NCI-H2171 treated with DMSO at 0.1 percent for 48 hours (cell line): ENCODE measurements around the gene ERC2.

Experiments used
- DNase-seq: peaks from one replicate; lab custom pipeline; 2025; lab: John Stamatoyannopoulos, UW

ERC2 gene

DNA sequence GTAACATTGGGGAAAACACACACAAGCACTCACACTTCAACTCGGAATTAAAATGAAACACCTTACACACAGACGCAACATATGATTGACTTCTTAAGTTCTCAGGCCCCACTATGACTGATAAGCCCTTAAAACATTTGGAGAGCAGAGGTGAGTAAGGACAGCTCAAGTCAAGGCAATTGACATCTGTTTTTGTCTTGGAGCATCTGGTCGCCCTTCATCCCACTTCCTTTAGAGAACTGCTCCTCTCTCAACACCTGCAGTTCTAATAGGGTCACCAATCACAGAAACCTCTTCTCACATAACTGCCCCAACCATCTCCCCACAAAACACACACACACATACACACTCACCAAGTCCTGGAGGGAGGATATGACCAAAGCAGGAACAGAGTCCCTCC lies 43.4 kb downstream of the ERC2 start:
- peak; percentile 1 for DNase-seq

DNA sequence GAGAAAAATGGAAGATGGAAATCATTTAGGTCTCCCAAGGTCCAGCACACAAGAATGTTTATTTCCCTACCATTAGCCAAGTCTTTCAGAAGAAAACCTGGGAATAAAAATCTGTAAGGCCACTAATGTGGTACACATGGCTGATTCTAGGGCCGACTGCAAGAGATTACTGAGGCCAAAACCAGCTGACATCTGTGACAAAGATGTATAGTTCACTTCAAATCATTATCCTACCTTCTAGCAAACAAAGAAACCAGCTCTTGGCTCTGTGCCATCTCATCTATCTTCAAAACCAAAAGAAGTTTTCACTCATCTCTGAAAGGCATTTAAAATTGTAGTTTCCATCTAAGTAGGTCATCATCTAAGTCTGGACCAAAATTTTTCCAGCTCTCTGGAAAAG lies 43.9 kb downstream of the ERC2 start:
- DNase-seq = peak; percentile 1

DNA sequence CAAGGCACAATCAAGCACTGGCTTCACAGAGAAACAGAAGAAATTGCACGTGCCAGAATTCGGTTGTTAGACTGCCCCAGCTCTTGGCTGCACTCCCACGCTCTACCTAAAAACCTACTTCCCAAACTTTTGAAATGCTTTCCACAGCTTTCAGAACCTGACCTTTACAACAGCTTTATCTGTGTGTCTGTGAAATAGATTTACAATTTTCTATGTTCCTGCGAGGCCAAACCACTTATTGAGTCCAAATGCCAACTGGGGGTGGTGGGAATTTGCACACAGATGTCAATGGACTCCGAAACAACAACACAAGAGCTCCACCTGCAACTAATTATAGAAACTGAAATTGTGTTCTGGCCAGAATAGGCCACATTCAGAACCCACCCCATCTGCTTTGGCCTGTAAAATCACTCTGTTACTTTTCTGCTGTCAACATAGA lies 44.6 kb downstream of the ERC2 start:
- no peak for DNase-seq

DNA sequence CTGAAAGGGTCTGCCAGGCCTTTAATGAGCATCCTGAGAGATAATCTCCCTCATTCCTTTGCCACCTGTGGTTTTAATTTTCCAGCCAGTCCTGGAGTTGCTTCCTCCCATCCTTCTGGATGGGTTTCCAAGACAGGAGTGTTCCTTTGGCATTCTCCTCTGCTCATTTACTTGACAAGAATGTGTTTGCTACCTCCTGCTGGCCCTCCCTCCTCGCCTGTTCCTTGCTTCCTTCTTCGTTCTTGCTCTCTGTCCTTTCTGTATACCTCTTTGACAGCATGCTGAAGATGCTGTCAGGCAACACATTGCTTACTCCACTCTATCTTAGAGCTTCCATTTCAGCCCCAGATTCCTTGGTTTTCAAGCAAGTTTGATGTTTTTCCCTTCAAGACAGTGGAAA lies 46.0 kb downstream of the ERC2 start:
- no peak for DNase-seq

DNA sequence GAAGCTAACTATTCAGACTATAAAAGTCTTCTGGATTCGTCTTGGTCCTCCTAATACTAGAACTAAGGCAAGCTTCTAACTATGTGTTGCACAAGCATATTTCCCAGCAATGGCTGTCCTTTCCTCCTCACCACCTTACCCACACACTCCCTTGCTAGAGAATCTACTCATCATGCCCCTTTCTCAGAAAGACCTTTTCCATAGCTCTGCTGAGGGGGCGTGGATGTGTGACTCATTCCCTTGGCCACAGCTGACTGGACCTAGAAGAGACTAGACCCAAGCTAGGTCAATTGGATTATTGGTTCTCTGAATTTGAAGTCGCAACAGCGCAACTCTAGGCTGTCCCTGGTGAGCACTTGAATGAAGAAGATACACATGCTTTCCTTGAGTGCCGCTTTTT lies 47.1 kb downstream of the ERC2 start:
- DNase-seq = no peak

- DNase-seq = no peak
Observed at GRCh38 chr3:56415652-56416051, 52.6 kb downstream of the ERC2 start.

DNA sequence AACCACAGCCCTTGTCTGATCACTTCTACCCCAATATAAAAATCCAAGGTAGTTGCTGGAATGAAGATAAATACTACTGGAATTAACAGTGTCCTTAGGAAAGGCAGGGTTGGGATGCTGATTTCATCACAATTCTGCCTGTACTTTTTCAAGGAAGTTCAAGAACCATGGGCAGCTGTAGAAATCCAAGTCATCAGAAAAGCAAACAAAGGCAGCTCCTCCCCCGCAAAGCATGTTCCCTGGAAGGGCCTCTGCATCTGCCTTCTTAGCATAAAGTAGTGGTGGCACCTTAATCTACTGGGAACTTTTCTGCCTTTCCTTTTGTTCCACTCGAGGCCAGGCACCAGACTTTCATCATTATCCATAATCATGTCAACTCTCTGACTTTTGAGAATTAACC lies 54.4 kb downstream of the ERC2 start:
- peak; percentile 6 for DNase-seq

DNA sequence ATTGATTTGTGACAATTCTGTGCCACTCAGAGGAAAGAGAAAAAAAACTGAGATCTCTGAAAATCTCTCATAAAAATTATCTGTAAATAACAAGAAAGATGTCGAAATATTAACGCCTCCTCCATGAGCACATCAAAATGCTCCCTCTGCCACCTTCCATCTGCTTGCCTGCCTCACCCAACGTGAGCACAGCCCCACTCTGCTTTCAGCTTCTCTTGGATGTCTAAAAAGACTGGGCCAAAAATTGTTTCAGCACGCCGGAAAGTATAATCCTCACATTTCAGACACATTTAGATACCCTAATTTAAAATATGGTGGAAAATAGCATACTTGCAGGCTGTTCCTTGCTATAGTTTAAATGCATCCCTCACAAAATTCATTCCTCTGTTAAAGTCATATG lies 57.1 kb downstream of the ERC2 start:
- no peak for DNase-seq

DNA sequence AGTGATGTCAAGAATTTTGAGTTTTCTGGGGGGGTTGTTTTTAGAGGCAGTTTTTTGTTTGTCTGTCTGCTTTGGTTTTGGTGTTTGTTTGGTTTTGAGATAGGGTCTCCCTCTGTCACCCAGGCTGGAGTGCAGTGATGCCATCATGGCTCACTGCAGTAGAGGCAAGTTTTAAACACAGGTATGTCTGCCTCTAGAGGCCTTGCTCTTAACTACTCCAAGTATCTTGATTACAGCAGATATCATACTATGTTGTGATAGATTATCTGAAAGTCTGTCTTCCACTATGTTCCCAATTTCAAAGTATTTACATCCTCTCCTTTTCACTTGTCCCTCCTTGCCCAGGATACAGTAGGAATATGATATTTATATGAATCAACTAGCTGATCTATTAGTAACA lies 57.7 kb downstream of the ERC2 start:
- no peak for DNase-seq

DNA sequence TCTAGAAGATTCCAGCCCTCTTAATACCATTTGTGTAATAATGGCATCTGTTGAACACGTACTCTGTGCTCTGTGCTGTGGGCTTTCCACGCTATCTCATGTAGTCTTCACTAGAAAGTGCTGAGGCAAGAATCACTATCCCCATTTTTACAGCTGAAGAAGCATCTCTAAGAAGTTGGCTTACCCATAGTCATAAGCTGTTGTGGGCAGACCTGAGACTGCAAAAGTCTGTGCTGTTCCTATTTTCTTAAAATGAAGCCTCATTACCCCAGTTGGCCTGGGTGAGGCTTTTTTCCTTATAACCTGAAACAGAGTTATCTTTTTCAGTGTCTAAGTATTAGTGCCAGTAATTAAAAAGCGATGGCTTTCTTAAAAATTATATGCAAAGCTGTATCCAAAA lies 58.5 kb downstream of the ERC2 start:
- no peak for DNase-seq

GRCh38 chr3:56408761-56409196 lies 59.5 kb downstream of the ERC2 start:
- DNase-seq = no peak

DNA sequence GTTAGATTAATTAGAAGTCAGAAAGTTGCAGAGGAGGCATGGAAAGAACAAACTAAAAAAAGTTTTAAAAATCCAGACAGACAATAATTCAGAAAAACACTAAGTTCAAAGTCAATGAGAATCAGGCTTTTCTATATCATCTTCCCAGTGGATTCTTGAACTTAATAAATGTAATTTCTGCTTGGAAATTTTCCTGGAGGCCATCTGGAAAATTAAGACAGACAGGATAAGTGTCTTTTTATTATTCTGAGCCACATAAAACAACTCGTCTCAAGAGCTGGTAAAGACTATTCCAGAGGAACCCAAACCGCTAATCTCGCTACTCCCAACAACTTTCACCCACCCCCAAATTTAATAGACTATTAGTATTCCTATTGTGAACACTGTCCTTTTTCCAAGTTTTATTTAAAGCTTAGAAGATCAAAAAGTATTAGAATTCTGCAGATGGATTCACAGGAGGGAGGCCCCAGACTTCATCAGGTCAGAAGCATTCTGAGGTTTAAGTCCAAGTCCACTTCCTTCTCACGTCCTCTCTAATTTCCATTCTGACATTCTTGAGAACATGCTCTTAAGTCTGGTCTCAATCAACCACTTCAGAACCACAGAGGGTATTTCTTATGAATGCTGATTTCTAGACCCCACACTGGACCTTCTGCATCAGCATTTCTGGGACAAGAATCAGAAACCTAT lies 61.3 kb downstream of the ERC2 start:
- no peak for DNase-seq

DNA sequence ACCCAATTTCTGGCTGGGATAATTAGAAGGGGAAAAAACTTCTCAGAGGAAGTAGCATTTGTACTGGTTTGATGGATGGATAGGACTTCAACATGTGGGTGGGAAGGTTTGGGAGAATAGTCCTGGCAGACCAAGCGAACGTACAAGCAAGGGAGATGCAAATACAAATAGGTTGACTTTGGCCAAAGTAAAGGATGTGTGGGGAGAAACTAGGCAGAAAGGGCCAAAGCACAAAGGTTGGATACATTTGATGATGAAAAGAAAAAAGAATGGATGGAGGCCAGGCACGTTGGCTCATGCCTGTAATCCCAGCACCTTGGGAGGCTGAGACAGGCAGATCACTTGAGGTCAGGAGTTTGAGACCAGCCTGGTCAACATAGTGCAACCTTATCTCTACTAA lies 63.4 kb downstream of the ERC2 start:
- DNase-seq = no peak

DNA sequence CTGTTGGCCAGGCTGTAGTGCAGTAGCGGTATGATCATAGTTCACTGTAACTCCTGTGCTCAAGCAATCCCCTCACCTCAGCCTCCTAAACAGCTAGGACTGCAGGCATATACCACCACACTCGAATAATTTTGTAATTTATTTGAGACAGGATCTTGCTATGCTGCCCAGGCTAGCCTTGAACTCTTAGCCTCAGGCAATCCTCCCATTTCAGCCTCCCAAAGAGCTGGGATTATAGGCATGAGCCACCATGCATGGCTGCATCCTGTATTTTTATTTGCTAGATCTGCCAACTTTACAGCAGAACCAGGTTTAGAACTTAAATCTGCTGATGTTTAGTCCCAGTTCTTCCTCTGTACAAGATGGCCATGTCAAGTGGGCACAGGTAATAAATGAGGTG lies 69.6 kb downstream of the ERC2 start:
- no peak for DNase-seq

GRCh38 chr3:56397798-56398197 lies 70.5 kb downstream of the ERC2 start:
- DNase-seq = no peak

DNA sequence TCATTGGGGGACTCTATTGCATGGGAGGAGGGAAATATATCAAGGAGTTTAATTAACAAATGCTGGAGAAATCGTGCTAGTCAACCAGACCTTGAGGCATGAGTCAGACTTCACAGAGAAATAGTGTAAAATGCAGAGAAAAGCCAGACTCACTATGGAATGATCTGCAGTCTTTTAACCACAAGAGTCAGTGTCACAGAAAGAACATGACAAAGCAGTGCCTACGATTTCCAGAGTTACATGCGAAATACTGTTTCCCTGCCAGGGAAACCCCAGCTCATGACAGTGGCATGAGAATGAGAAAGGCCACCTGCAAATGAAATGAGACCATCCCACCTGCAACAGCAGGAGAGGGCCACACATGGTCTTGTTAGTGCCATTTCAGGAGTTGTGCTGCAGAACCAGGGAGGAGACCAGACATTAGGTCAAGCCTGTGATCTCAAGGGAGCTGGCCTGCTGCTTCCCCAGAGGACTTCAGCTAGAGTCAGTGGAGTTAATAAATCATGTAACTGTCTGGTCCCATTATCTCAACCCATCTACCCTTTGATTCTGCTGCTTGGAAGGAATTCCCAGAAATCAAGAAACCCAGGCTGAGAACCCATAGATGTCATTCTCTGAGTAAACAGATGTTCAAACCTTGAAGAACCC lies 79.0 kb downstream of the ERC2 start:
- DNase-seq = no peak

DNA sequence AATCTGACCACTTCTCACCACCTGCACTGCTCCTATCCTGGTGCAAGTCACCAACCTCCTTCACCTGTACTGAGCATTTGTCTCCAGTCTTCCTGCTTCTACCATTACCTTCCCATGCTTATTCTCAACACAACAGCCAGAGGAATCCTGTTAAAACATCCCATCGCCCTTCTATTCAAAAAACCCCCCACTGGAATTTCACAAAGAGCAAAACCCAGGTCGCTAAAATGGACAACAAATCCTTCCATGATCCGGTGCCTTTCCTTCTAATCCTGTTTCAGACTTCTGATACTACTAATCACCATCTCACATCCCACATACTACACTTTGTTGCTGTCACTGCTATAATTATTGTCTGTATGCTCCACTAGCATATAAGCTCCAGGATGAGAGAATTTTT lies 85.2 kb downstream of the ERC2 start:
- DNase-seq = no peak

- DNase-seq = no peak
Observed at GRCh38 chr3:56379723-56380287, 88.5 kb downstream of the ERC2 start.

GRCh38 chr3:56375654-56376053 lies 92.6 kb downstream of the ERC2 start:
- no peak for DNase-seq

DNA sequence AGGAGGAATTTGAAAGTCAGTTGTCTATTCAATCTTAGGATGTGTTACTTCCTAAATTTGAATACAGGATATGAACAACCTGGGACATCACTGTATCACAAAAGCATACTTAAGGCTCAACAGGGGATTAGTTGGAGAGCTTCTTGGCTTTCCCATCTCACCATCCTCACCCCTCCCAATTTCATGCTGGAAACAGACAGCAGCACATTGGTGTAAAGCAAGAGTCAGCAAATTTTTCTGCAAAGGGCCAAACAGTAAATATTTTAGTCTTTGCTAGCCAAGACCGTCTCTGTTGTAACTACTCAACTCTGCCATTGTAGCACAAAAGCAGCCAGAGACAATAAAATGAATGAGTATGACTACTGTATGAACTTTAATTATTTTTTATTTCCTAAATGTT lies 94.9 kb downstream of the ERC2 start:
- no peak for DNase-seq

- no peak for DNase-seq
Observed at GRCh38 chr3:56370991-56371775, 97.1 kb downstream of the ERC2 start.

DNA sequence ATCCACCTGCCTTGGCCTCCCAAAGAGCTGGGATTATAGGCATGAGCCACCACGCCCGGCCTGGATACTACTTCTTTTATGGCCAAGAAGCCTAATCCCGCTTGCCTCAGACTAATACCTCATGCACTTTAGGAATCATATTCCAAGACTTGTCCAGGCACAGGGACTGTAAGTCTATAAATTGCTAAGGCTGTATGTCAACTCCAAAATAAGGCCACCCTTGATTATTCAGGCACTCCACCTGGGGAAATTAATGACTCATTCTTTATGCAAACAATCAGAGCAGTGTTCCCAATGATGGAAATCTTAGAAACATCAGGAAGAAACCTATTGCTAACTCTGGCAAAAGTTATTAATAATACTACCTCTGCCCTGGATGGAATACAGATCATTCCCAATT lies 98.4 kb downstream of the ERC2 start:
- DNase-seq = no peak

DNA sequence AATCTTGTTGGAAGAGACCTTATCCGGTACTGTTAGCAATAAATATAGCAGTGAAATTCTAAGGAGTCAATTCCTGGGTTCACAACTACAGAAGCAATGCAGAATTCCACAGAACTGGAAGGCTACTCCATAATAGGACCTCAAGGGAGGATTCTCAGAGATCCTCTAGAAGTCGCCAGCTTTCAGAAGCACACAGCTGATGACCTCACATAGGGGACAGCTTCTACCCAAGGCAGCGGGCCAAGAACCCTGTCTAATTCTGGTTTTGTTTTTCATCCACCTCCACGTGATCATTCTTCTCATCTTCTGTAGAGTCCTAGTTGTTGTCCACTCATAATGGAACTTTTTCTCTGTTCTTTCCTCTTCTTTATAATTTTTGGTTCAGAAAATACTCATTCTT lies 99.4 kb downstream of the ERC2 start:
- DNase-seq = no peak
